ENCODE measurements around the gene MAP6. TPM values are rescaled to one million over a fixed set of nuclear protein-coding genes. Genes with fewer than 3 reads are reported as not detected.
A peak's percentile ranks its signal among the peaks of the same experiment; 100 is the strongest.

MAP6 gene
- 1.1 and 1.8 TPM in 2 replicates for total RNA-seq

- no peak for TF ChIP-seq CTCF (conservative IDR thresholded peaks at IDR 0.05; ENCODE audit: low read depth, low read length)
- DNase-seq (ENCODE audit: low read depth): no peak
- peak within 1 kb of the TSS; percentile 45 for H3K4me3 ChIP-seq (ENCODE audit: low read depth, low read length)
Observed at GRCh38 chr11:75668451-75669297, at the start of gene MAP6. Gene MAP6, minus strand, starts transcription at chr11:75669038. Its CDS starts 669 bp downstream, at chr11:75668369.

GRCh38 chr11:75717608-75718418, 49.0 kb upstream of the MAP6 start, which contains the start of gene MOGAT2:
Gene MOGAT2, plus strand, starts transcription at chr11:75717838. Its CDS starts 51 bp downstream, at chr11:75717889.
- no peak for TF ChIP-seq CTCF (conservative IDR thresholded peaks at IDR 0.05; ENCODE audit: low read depth, low read length)
- no peak for DNase-seq (ENCODE audit: low read depth)
- H3K4me3 ChIP-seq (ENCODE audit: low read depth, low read length): no peak within 1 kb of the TSS

- H3K4me3 ChIP-seq (ENCODE audit: low read depth, low read length): no peak overlapping the region
- no peak for DNase-seq (ENCODE audit: low read depth)
- no peak for TF ChIP-seq CTCF (conservative IDR thresholded peaks at IDR 0.05; ENCODE audit: low read depth, low read length)
Observed at GRCh38 chr11:75716659-75717058, 47.8 kb upstream of the MAP6 start.

GRCh38 chr11:75715688-75716087, 46.9 kb upstream of the MAP6 start:
- no peak for DNase-seq (ENCODE audit: low read depth)
- H3K4me3 ChIP-seq (ENCODE audit: low read depth, low read length): no peak overlapping the region
- TF ChIP-seq CTCF (conservative IDR thresholded peaks at IDR 0.05; ENCODE audit: low read depth, low read length): no peak

GRCh38 chr11:75714211-75714610, 45.4 kb upstream of the MAP6 start:
- DNase-seq (ENCODE audit: low read depth): no peak
- TF ChIP-seq CTCF (conservative IDR thresholded peaks at IDR 0.05; ENCODE audit: low read depth, low read length): no peak
- H3K4me3 ChIP-seq (ENCODE audit: low read depth, low read length): no peak overlapping the region

GRCh38 chr11:75706260-75706729, 37.5 kb upstream of the MAP6 start:
- TF ChIP-seq CTCF (conservative IDR thresholded peaks at IDR 0.05; ENCODE audit: low read depth, low read length): peak; percentile 91
- no peak overlapping the region for H3K4me3 ChIP-seq (ENCODE audit: low read depth, low read length)
- DNase-seq (ENCODE audit: low read depth): no peak
